Gastroesophageal sphincter (tissue), 4 donors: Measurements from ENCODE around the gene TRDN. TPM values are rescaled to one million over a fixed set of nuclear protein-coding genes. Genes with fewer than 3 reads are reported as not detected.
"Not testable (repeated sequence)": the region's sequence is repeated elsewhere in the genome, so short reads cannot be mapped to it uniquely, and the experiment has no call there.

ENCODE experiments used
- ATAC-seq: fragments of 150-250 bp; one replicate; pipeline ENCODE4 v1.9.1; 2016; ENCODE audit warnings: mild to moderate bottlenecking, moderate library complexity
- H3K27ac ChIP-seq, 4 donors: fragments of 200-600 bp; sonication (generic) in 3 of 4; 1 replicate in 3 of 4; 2 replicates in 1 of 4; pipeline ENCODE4 v1.5.1; 2016 to 2019
- H3K27me3 ChIP-seq: fragments of 200-600 bp; sonication (generic); one replicate; pipeline ENCODE4 v1.5.1; 2019
- H3K36me3 ChIP-seq, 2 donors: fragments of 200-600 bp; sonication (generic); one replicate each; pipeline ENCODE4 v1.5.1; 2019; ENCODE audit warnings: control low read depth in 1 of 2
- H3K4me1 ChIP-seq, 3 donors: fragments of 200-600 bp; sonication (generic); 1 replicate in 2 of 3; 2 replicates in 1 of 3; pipeline ENCODE4 v1.5.1; 2016 to 2019; ENCODE audit warnings: control low read depth in 2 of 3
- H3K4me3 ChIP-seq, 2 donors: fragments of 200-600 bp; sonication (generic); one replicate each; pipeline ENCODE4 v1.5.1; 2019; ENCODE audit warnings: mild to moderate bottlenecking in 1 of 2, moderate library complexity in 1 of 2
- H3K9me3 ChIP-seq, 3 donors: fragments of 200-600 bp; sonication (generic); one replicate each; pipeline ENCODE4 v1.5.1; 2017 to 2019; ENCODE audit warnings: control low read depth in 2 of 3
- EP300 ChIP-seq: sonication (generic); formaldehyde crosslinking; IDR thresholded peaks from one replicate; pipeline ENCODE4 v1.6.1; 2017; ENCODE audit warnings: antibody characterized with exemption, mild to moderate bottlenecking
- POLR2A ChIP-seq, 2 donors: fragments of 450-650 bp; IDR thresholded peaks; one replicate each; pipeline ENCODE4 v1.6.1; 2017; ENCODE audit warnings: antibody characterized with exemption in 2 of 2, mild to moderate bottlenecking in 2 of 2, moderate library complexity in 1 of 2
- POLR2AphosphoS5 ChIP-seq: sonication (generic); formaldehyde crosslinking; IDR thresholded peaks from one replicate; pipeline ENCODE4 v1.6.1; 2017; ENCODE audit warnings: antibody characterized with exemption
- WGBS, 2 donors: methylation state at CpG; one replicate each; pipeline ENCODE4 v1.1.5; 2018; ENCODE audit warnings: low coverage in 1 of 2; 5-methylcytosine and 5-hydroxymethylcytosine counted together
- total RNA-seq, 4 donors: library from RNA; depleted of rRNA; stranded (reverse); fragments of >200 nt; gene quantifications; one replicate each; pipeline ENCODE4 v1.1.0, GENCODE V29; 2016
- TF ChIP-seq, protein P1 (sequence below), 4 experiments: fragments of 200-600 bp in 2 of 4; fragments of 450-650 bp in 2 of 4; sonication (generic) in 1 of 4; IDR thresholded peaks; one replicate each; pipeline ENCODE4 v1.5.1; 2017 to 2019; ENCODE audit warnings: antibody characterized with exemption in 4 of 4, mild to moderate bottlenecking in 2 of 4, moderate library complexity in 2 of 4

TRDN gene
- total RNA-seq, 4 donors from 2014 or later: not detected

DNA sequence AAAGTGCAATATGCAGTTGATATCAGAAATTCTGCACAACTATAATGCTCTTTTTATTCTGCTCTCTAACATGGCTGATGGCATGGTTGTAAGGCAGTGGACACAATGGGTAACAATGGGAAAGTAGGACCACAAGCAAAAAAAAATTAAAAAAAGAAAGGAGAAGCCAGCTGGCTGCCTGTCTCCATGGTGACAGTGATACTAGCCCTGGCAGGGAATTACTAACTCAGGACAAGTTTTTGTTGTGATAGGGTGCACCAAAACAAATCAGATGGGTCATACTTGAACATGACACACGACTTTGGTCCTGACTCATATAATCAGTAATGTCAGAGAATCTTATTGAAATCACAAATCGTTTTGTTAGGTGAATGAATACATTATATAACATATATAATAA lies 169.4 kb downstream of the TRDN start:
- Histone ChIP-seq H3K4me1 (no peaks in the 10 kb centered on the region), H3K4me3 (no peak overlapping the region), H3K27ac (no peak overlapping the region), H3K36me3 (no peaks in the 10 kb centered on the region), H3K9me3 (no peaks in the 10 kb centered on the region), H3K27me3 (no peaks in the 10 kb centered on the region)
- ATAC-seq: no peak
- TF ChIP-seq EP300: no peak
- no peak for TF ChIP-seq POLR2AphosphoS5
- no peak for TF ChIP-seq POLR2A (IDR thresholded peaks at IDR 0.05)
- TF ChIP-seq, protein P1, sequence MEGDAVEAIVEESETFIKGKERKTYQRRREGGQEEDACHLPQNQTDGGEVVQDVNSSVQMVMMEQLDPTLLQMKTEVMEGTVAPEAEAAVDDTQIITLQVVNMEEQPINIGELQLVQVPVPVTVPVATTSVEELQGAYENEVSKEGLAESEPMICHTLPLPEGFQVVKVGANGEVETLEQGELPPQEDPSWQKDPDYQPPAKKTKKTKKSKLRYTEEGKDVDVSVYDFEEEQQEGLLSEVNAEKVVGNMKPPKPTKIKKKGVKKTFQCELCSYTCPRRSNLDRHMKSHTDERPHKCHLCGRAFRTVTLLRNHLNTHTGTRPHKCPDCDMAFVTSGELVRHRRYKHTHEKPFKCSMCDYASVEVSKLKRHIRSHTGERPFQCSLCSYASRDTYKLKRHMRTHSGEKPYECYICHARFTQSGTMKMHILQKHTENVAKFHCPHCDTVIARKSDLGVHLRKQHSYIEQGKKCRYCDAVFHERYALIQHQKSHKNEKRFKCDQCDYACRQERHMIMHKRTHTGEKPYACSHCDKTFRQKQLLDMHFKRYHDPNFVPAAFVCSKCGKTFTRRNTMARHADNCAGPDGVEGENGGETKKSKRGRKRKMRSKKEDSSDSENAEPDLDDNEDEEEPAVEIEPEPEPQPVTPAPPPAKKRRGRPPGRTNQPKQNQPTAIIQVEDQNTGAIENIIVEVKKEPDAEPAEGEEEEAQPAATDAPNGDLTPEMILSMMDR (IDR thresholded peaks at IDR 0.05): no peak
- WGBS, 2 donors: 50 to 70% methylated on average over 2 of the region's 2 CpGs

DNA sequence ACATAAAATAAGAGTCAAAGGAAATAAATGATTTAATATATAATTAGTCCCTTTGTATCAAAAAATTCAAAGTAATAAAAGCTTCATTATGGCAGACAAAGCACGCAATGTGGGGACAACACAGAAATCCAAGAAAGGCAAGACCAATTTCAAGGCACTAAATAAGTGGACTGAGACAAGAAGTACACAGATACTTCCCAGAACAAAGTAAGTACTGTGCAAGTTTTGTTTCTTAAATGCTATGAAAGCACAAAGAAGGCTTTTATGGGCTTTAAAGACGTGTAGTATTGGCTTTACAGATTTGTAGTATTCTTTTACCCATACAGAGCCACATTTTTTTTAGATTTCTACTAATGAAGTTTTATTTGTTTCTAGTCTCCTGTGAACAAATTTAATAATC lies 174.6 kb downstream of the TRDN start:
- ATAC-seq: no peak
- H3K36me3 ChIP-seq: no peaks in the 10 kb centered on the region
- H3K4me1 ChIP-seq: no peaks in the 10 kb centered on the region
- TF ChIP-seq, protein P1 (IDR thresholded peaks at IDR 0.05): no peak
- TF ChIP-seq POLR2A (IDR thresholded peaks at IDR 0.05) (no peak), EP300 (no peak), POLR2AphosphoS5 (no peak)
- no peaks in the 10 kb centered on the region for H3K9me3 ChIP-seq
- H3K27ac ChIP-seq: no peak overlapping the region
- 66 to 68% methylated on average over 2 of the region's 2 CpGs for WGBS, 2 donors
- no peaks in the 10 kb centered on the region for H3K27me3 ChIP-seq
- no peak overlapping the region for H3K4me3 ChIP-seq

DNA sequence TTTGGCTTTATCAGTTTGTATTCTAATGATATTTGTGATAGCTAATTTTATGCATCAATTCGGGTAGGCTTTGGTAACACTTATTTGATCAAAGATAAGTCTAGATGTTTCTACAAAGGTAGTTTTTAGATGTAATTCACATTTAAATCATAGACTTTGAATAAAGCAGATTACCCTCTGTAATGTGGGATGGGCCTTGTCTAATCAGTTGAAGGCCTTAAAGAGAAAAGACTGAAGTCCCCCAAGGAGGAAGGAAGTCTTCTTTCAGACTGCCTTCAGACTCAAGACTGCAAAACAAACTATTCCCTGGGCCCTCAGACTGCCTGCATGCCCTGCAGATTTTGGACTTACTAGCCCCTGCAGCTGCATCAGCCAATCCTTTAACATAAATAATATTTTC lies 178.5 kb downstream of the TRDN start:
- Histone ChIP-seq H3K27me3 (no peaks in the 10 kb centered on the region), H3K4me1 (no peaks in the 10 kb centered on the region), H3K4me3 (no peak overlapping the region), H3K9me3 (no peaks in the 10 kb centered on the region), H3K27ac (no peak overlapping the region), H3K36me3 (no peaks in the 10 kb centered on the region)
- TF ChIP-seq, protein P1 (IDR thresholded peaks at IDR 0.05): no peak
- TF ChIP-seq POLR2AphosphoS5: no peak
- no peak for TF ChIP-seq EP300
- 100% methylated on average over 1 of the region's 1 CpG for whole genome bisulfite sequencing, 2 donors
- no peak for ATAC-seq

DNA sequence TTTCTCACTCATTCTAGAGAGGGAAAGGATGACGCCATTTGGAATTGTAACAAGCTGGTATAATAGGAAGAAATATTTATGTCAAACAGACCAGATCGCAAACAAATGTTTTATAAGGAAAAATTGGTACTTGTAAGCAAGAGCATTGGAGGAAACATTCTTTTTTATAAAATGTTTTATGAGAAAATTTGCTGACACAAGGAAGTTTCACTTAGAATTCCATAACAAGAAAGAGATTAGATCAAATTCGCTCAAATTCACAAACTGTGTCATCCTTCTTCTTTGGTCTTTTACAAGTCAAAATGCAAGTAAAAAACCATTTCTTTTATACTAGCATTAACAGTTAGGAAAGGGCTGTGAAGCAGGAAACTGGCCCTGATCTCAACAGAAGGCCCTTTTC lies 179.9 kb downstream of the TRDN start:
- no peak overlapping the region for H3K4me3 ChIP-seq
- no peak for TF ChIP-seq POLR2A (IDR thresholded peaks at IDR 0.05)
- TF ChIP-seq EP300: no peak
- TF ChIP-seq POLR2AphosphoS5: no peak
- TF ChIP-seq, protein P1 (IDR thresholded peaks at IDR 0.05): no peak
- 86 to 94% methylated on average over 3 of the region's 3 CpGs for WGBS, 2 donors
- H3K36me3 ChIP-seq: no peaks in the 10 kb centered on the region
- H3K27ac ChIP-seq: no peak overlapping the region
- H3K9me3 ChIP-seq: no peaks in the 10 kb centered on the region
- no peaks in the 10 kb centered on the region for H3K27me3 ChIP-seq
- H3K4me1 ChIP-seq: no peaks in the 10 kb centered on the region
- no peak for ATAC-seq

DNA sequence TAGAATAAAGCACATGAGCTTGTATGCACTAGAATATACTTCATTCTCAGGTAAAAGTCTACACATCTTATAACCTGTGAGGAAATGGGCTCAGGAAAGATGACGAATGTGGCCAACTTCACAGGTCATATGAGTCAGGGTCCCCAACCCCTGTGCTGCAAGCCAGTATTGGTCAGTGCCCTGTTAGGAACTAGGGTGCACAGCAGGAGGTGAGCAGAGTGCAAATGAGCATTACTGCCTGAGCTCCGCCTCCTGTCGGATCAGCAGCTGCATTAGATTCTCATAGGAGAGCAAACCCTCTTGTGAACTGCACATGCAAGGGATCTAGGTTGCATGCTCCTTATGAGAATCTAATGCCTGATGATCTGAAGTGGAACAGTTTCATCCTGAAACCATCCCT lies 182.3 kb downstream of the TRDN start:
- no peaks in the 10 kb centered on the region for H3K4me1 ChIP-seq
- TF ChIP-seq POLR2A (IDR thresholded peaks at IDR 0.05) (no peak), POLR2AphosphoS5 (no peak)
- TF ChIP-seq, protein P1 (IDR thresholded peaks at IDR 0.05): no peak
- no peak for ATAC-seq
- H3K9me3 ChIP-seq: no peaks in the 10 kb centered on the region
- 93 to 100% methylated on average over 1 to 3 of the region's 3 CpGs for WGBS, 2 donors
- no peak overlapping the region for H3K4me3 ChIP-seq
- H3K27me3 ChIP-seq: no peaks in the 10 kb centered on the region
- no peak overlapping the region for H3K27ac ChIP-seq
- H3K36me3 ChIP-seq: no peaks in the 10 kb centered on the region

DNA sequence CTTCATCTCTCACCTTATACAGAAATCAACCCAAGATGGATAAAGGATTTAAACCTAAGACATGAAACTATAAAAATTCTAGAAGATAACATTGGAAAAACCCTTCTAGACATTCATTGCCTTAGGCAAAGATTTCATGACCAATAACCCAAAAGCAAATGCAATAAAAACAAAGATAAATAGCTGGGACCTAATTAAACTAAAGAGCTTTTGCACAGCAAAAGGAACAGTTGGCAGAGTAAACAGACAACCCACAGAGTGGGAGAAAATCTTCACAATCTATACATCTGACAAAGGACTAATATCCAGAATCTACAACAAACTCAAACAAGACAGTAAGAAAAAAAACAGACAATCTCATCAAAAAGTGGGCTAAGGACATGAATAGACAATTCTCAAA lies 183.7 kb downstream of the TRDN start:
- not testable (repeated sequence) for H3K36me3 ChIP-seq, ATAC-seq, H3K4me1 ChIP-seq, H3K4me3 ChIP-seq, H3K27me3 ChIP-seq, H3K27ac ChIP-seq, H3K9me3 ChIP-seq
